ENCODE measurements around the gene RHBDL2.

DNA sequence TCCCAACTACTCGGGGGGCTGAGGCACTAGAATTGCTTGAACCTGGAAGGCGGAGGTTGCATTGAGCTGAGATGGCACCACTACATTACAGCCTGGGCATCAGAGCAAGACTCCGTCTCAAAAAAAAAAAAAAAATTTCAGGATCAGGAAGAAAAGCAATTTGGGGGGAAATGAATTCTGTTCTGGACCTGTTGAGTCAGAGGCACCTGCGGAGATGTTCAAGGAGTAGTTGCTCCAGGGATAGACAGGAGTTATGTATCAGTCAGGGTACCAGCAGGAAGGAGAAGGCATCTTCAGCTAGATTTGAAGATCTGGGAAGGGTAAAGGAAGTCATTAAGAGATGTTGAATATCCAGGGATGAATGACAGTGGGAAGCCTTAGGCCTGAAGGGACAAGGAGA, 2.9 kb upstream of the RHBDL2 start:
- TF ChIP-seq POLR2A (IDR thresholded peaks at IDR 0.05) (no peak), POLR2AphosphoS5 (IDR thresholded peaks at IDR 0.05) (no peak), EP300 (IDR thresholded peaks at IDR 0.05) (no peak)
- TF ChIP-seq, protein P1, sequence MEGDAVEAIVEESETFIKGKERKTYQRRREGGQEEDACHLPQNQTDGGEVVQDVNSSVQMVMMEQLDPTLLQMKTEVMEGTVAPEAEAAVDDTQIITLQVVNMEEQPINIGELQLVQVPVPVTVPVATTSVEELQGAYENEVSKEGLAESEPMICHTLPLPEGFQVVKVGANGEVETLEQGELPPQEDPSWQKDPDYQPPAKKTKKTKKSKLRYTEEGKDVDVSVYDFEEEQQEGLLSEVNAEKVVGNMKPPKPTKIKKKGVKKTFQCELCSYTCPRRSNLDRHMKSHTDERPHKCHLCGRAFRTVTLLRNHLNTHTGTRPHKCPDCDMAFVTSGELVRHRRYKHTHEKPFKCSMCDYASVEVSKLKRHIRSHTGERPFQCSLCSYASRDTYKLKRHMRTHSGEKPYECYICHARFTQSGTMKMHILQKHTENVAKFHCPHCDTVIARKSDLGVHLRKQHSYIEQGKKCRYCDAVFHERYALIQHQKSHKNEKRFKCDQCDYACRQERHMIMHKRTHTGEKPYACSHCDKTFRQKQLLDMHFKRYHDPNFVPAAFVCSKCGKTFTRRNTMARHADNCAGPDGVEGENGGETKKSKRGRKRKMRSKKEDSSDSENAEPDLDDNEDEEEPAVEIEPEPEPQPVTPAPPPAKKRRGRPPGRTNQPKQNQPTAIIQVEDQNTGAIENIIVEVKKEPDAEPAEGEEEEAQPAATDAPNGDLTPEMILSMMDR (IDR thresholded peaks at IDR 0.05) = no peak
